GM13977 (cell line): ENCODE results near the gene KRTAP4-9.
"Not testable (repeated sequence)": the region's sequence is repeated elsewhere in the genome, so short reads cannot be mapped to it uniquely, and the experiment has no call there.

ENCODE experiments used
- DNase-seq: peaks from one replicate; pipeline ENCODE4 v3.0.0; 2012; ENCODE audit warnings: low spot score
- in situ Hi-C: fragments of 300-500 bp; cut with MboI; formaldehyde crosslinking; loops from one replicate; pipeline ENCODE4 v1.12.0; 2022; ENCODE audit warnings: low sequenced_read_pairs, low pct_unique_long_range_greater_than_20kb, mixed read lengths, inconsistent platforms; ENCODE audit not compliant: unreplicated experiment
- TF ChIP-seq, protein P1 (sequence below): IDR thresholded peaks from 2 replicates; pipeline ENCODE4 v1.5.1; 2012; ENCODE audit warnings: mild to moderate bottlenecking, control low read depth; ENCODE audit not compliant: insufficient read depth; ENCODE audit errors: extremely low read depth, missing control alignments

Gene KRTAP4-9

DNA sequence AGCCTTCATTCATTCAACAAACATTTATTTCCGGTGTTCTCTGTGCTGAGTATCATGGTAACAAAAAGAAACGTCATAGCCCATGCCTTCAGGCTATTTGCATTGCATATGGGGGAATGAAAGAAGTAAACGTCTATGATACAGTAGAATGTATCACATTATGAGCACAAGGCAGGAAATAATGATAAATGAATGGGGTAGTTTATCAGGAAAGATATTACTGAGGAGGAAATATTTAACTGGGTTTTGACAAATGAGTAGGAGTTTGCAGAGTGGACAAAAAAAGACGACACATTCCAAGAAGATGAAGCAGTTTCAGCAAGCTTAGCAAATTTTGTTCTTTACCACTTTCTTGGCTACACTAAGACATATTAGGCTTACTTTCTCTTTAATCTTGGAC, 22.6 kb upstream of the KRTAP4-9 start:
- TF ChIP-seq, protein P1, sequence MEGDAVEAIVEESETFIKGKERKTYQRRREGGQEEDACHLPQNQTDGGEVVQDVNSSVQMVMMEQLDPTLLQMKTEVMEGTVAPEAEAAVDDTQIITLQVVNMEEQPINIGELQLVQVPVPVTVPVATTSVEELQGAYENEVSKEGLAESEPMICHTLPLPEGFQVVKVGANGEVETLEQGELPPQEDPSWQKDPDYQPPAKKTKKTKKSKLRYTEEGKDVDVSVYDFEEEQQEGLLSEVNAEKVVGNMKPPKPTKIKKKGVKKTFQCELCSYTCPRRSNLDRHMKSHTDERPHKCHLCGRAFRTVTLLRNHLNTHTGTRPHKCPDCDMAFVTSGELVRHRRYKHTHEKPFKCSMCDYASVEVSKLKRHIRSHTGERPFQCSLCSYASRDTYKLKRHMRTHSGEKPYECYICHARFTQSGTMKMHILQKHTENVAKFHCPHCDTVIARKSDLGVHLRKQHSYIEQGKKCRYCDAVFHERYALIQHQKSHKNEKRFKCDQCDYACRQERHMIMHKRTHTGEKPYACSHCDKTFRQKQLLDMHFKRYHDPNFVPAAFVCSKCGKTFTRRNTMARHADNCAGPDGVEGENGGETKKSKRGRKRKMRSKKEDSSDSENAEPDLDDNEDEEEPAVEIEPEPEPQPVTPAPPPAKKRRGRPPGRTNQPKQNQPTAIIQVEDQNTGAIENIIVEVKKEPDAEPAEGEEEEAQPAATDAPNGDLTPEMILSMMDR: no peak
- no peak for DNase-seq
- in situ Hi-C loops: no loop called here

DNA sequence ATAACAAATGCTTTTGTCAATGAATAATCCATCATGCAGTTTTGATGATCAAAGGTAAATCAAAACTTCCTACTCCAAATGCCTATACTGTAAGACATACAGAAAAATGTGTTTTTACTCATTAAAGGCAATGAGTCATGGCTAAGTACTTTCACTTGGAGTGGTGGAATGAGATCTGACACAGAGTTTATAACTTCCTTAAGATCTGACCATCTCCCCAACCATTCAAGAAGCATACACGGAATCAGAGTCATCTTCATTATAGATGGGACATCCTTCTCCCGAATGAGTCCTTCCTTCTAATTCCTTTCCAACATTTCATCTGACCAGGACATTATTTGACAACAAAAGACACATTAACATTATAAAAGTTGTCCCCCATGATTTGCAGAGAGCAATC, 21.8 kb upstream of the KRTAP4-9 start:
- DNase-seq, in situ Hi-C loops: not testable (repeated sequence)

DNA sequence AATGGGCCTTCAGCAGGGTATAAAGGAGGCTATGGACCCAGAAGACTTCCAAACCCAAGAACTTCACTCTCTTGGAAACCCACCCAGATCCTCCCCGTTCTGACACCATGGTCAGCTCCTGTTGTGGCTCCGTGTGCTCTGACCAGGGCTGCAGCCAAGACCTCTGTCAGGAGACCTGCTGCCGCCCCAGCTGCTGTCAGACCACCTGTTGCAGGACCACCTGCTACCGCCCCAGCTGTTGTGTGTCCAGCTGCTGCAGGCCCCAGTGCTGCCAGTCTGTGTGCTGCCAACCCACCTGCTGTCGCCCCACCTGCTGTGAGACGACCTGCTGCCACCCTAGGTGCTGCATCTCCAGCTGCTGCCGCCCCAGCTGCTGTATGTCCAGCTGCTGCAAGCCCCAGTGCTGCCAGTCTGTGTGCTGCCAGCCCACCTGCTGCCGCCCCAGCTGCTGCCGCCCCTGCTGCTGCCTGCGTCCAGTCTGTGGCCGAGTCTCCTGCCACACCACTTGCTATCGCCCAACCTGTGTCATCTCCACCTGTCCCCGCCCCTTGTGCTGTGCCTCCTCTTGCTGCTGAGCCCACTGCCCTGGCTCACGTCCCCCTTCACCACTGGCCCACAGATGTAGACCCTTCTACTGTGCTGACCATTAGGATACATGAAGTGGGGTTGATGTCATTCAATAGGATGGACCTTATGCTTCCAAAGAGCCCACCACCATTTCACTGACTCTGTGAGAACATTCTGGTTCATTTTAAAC, 20.9 kb upstream of the KRTAP4-9 start, which contains the start of gene KRTAP4-7:
KRTAP4-7 (plus strand) TSS at position 51 of the 757 bp plus-strand sequence; CDS start at position 108, 57 bp downstream.
- DNase-seq, in situ Hi-C loops: not testable (repeated sequence)

- in situ Hi-C loops, DNase-seq: not testable (repeated sequence)
Measured at GRCh38 chr17:41088760-41089352, 16.3 kb upstream of the KRTAP4-9 start.

DNA sequence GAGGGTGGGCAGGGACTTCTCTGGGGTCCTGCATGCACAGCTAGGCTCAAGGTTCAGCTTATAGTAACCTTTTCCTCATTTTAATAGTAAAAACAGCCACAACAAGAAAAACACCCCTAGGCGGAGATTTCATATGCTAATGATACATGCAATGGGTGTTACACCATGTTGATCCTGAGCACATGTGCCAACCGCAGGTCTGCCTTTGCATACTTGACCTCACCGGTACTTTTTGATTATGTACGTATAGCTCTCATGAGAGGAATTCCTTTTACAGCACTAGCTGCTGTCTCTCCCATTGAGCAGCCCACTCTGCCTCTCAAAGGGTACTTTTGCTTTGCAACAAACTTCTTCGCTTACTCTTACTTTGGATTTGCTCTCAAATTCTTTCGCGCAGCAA, 9.1 kb upstream of the KRTAP4-9 start:
- no peak for DNase-seq
- TF ChIP-seq, protein P1: no peak
- in situ Hi-C loops: no loop called here

GRCh38 chr17:41098042-41098441, 7.1 kb upstream of the KRTAP4-9 start, which contains the start of gene KRTAP4-8:
KRTAP4-8 (minus strand) TSS chr17:41098142; CDS start chr17:41098084, 58 bp downstream.
- DNase-seq: no peak
- TF ChIP-seq, protein P1: no peak
- in situ Hi-C loops: no loop called here

DNA sequence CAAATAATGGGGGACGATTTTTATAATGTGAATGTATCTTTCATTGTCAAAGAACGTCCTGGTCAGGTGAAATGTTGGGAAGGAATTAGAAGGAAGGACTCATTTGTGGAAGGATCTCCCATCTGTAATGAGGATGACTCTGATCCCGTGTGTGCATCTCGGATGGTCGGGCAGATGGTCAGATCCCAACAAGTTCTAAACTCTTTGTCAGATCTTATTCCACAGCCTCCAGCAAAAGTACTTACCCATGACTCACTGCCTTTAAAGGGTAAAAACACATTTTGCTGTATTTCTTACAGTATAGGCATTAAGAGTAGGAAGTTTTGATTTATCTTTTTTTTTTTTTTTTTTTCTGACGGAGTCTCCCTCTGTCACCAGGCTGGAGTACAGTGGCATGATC, 6.7 kb upstream of the KRTAP4-9 start:
- TF ChIP-seq, protein P1: no peak
- in situ Hi-C loops: no loop called here
- no peak for DNase-seq

GRCh38 chr17:41099682-41100480, 5.3 kb upstream of the KRTAP4-9 start:
- DNase-seq, in situ Hi-C loops: not testable (repeated sequence)
